ENCODE data around the gene GINS2.

- TF ChIP-seq CTCF (conservative IDR thresholded peaks at IDR 0.05; ENCODE audit: low read length) (no peak), EZH2phosphoT487 (IDR thresholded peaks at IDR 0.05; ENCODE audit: borderline replicate concordance) (no peak)
These were observed 50.7 kb downstream of the GINS2 start for GRCh38 chr16:85637808-85638647.
